Karpas-422 (cell line): ENCODE results near the gene BSND. TPM values are rescaled to one million over a fixed set of nuclear protein-coding genes. Genes with fewer than 3 reads are reported as not detected.

Experiments used
- DNase-seq: peaks from one replicate; pipeline ENCODE4 v3.0.0-alpha.2; 2015
- H2AFZ ChIP-seq: fragments of 200-600 bp; sonication (generic); 2 replicates; pipeline ENCODE4 v1.6.1; 2014; ENCODE audit warnings: antibody characterized with exemption, low read length, mixed read lengths
- H3K27ac ChIP-seq: fragments of 200-600 bp; sonication (generic); 2 replicates; pipeline ENCODE4 v1.5.1; 2014; ENCODE audit warnings: mild to moderate bottlenecking, low read length, moderate library complexity
- H3K27me3 ChIP-seq: fragments of 200-600 bp; sonication (generic); 2 replicates; pipeline ENCODE4 v1.6.1; 2014; ENCODE audit warnings: low read length, mixed read lengths
- H3K36me3 ChIP-seq: fragments of 200-600 bp; sonication (generic); 2 replicates; pipeline ENCODE4 v1.6.1; 2014; ENCODE audit warnings: low read length, mixed read lengths; ENCODE audit not compliant: insufficient read depth
- H3K4me1 ChIP-seq: fragments of 200-600 bp; sonication (generic); 2 replicates; pipeline ENCODE4 v1.6.1; 2014; ENCODE audit warnings: mild to moderate bottlenecking, low read length, mixed read lengths
- H3K4me2 ChIP-seq: fragments of 200-600 bp; sonication (generic); 2 replicates; pipeline ENCODE4 v1.6.1; 2014; ENCODE audit warnings: low read length, low read depth, mild to moderate bottlenecking; ENCODE audit not compliant: poor library complexity, severe bottlenecking
- H3K4me3 ChIP-seq: fragments of 200-600 bp; sonication (generic); 2 replicates; pipeline ENCODE4 v1.5.1; 2014; ENCODE audit warnings: mild to moderate bottlenecking, antibody characterized with exemption, low read length, mixed read lengths
- H3K79me2 ChIP-seq: fragments of 200-600 bp; sonication (generic); 2 replicates; pipeline ENCODE4 v1.6.1; 2014; ENCODE audit warnings: mild to moderate bottlenecking, low read length, mixed read lengths
- H3K9ac ChIP-seq: fragments of 200-600 bp; sonication (generic); 2 replicates; pipeline ENCODE4 v1.6.0; 2014; ENCODE audit warnings: low read length
- H3K9me2 ChIP-seq: fragments of 200-600 bp; sonication (generic), shearing (Covaris generic); replicated peaks from 2 replicates; pipeline ENCODE4 v1.6.0; 2014; ENCODE audit warnings: mild to moderate bottlenecking, low read length, moderate library complexity; ENCODE audit not compliant: insufficient read depth
- H3K9me3 ChIP-seq: fragments of 300-700, 200-600 bp; sonication (generic); 2 replicates; pipeline ENCODE4 v1.6.1; 2014; ENCODE audit warnings: low read length, mixed read lengths
- H4K20me1 ChIP-seq: fragments of 200-600 bp; sonication (generic); 2 replicates; pipeline ENCODE4 v1.6.1; 2014; ENCODE audit warnings: mild to moderate bottlenecking, antibody characterized with exemption, low read length, low read depth; ENCODE audit not compliant: insufficient read depth
- total RNA-seq: library from RNA; depleted of rRNA; stranded (reverse); fragments of >200 nt; shearing (Covaris generic); gene quantifications from 2 replicates; pipeline ENCODE4 v1.2.3, GENCODE V29; 2014; ENCODE audit warnings: low replicate concordance

BSND gene
- total RNA-seq, 1 experiment from 2014 or later = not detected

- Histone ChIP-seq H3K9me3 (no peaks in the 10 kb centered on the region), H3K4me1 (no peaks in the 10 kb centered on the region), H3K4me3 (no peak overlapping the region), H3K9ac (no peak overlapping the region), H4K20me1 (no peaks in the 10 kb centered on the region), H3K27me3 (no peaks in the 10 kb centered on the region), H3K4me2 (no peak overlapping the region), H2AFZ (no peak overlapping the region), H3K79me2 (no peaks in the 10 kb centered on the region), H3K36me3 (no peaks in the 10 kb centered on the region), H3K27ac (no peak overlapping the region), H3K9me2 (no peaks in the 10 kb centered on the region)
- DNase-seq = no peak
Observed at GRCh38 chr1:55046871-55047270, 48.1 kb downstream of the BSND start.

- H3K27me3 ChIP-seq = no peaks in the 10 kb centered on the region
- no peak overlapping the region for H3K4me2 ChIP-seq
- no peak overlapping the region for H2AFZ ChIP-seq
- H3K9me2 ChIP-seq = no peaks in the 10 kb centered on the region
- H3K79me2 ChIP-seq = no peaks in the 10 kb centered on the region
- no peak overlapping the region for H3K27ac ChIP-seq
- H3K4me3 ChIP-seq = no peak overlapping the region
- no peak for DNase-seq
- H4K20me1 ChIP-seq = no peaks in the 10 kb centered on the region
- no peak overlapping the region for H3K9ac ChIP-seq
- no peaks in the 10 kb centered on the region for H3K4me1 ChIP-seq
- no peaks in the 10 kb centered on the region for H3K36me3 ChIP-seq
- no peaks in the 10 kb centered on the region for H3K9me3 ChIP-seq
Observed at GRCh38 chr1:55047611-55048010, 48.9 kb downstream of the BSND start.

GRCh38 chr1:55048453-55049270 is 49.9 kb downstream of the BSND start:
- Histone ChIP-seq H3K36me3 (no peaks in the 10 kb centered on the region), H3K4me1 (no peaks in the 10 kb centered on the region), H3K4me2 (no peak overlapping the region), H3K79me2 (no peaks in the 10 kb centered on the region), H3K27ac (no peak overlapping the region), H3K9ac (no peak overlapping the region), H3K4me3 (no peak overlapping the region), H3K27me3 (no peaks in the 10 kb centered on the region), H2AFZ (no peak overlapping the region), H3K9me2 (no peaks in the 10 kb centered on the region), H3K9me3 (no peaks in the 10 kb centered on the region), H4K20me1 (no peaks in the 10 kb centered on the region)
- no peak for DNase-seq

DNA sequence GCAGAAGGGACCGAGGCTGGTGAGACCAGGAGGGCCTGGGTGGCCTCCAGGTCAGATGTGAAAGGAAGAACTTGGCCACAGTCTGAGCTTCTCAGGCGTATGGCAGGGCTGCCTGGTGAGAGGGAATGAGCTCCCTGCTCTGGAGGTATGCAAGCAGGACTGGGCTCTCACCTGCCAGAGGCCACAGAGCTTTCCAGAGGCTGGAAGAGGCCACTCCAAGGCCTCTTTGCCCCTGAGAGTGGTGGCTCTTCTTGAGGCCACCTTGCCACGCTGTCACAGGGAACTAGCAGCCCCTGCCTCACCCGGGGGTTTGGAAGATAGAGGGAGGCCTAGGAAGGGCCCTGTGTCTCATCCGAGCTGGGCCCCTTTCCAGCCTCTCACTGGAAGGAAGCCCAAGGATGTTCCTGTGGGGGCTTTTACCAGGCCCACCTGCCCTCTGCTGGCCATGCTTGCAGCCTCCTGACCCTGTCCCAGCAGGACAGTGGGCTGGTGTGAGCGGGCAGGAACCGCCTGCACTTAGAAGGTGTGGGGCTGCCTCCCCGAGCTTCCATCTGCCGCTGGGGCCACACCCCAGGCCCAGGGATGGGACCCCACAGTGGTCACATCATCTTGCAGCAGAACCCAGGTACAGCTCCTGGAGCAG is 50.7 kb downstream of the BSND start:
- H3K9me2 ChIP-seq = no peaks in the 10 kb centered on the region
- H2AFZ ChIP-seq = no peak overlapping the region
- no peaks in the 10 kb centered on the region for H3K27me3 ChIP-seq
- DNase-seq = no peak
- H3K4me3 ChIP-seq = no peak overlapping the region
- H3K27ac ChIP-seq = no peak overlapping the region
- no peaks in the 10 kb centered on the region for H3K79me2 ChIP-seq
- H3K9me3 ChIP-seq = no peaks in the 10 kb centered on the region
- no peaks in the 10 kb centered on the region for H3K4me1 ChIP-seq
- no peaks in the 10 kb centered on the region for H4K20me1 ChIP-seq
- no peak overlapping the region for H3K4me2 ChIP-seq
- no peaks in the 10 kb centered on the region for H3K36me3 ChIP-seq
- H3K9ac ChIP-seq = no peak overlapping the region

GRCh38 chr1:55049914-55050278 is 51.2 kb downstream of the BSND start:
- H3K9ac ChIP-seq = no peak overlapping the region
- H3K4me2 ChIP-seq = no peak overlapping the region
- no peaks in the 10 kb centered on the region for H3K9me3 ChIP-seq
- no peak overlapping the region for H2AFZ ChIP-seq
- H3K9me2 ChIP-seq = no peaks in the 10 kb centered on the region
- DNase-seq = no peak
- no peak overlapping the region for H3K4me3 ChIP-seq
- H3K27me3 ChIP-seq = no peaks in the 10 kb centered on the region
- H4K20me1 ChIP-seq = no peaks in the 10 kb centered on the region
- no peaks in the 10 kb centered on the region for H3K79me2 ChIP-seq
- H3K36me3 ChIP-seq = no peaks in the 10 kb centered on the region
- H3K4me1 ChIP-seq = no peaks in the 10 kb centered on the region
- no peak overlapping the region for H3K27ac ChIP-seq

DNA sequence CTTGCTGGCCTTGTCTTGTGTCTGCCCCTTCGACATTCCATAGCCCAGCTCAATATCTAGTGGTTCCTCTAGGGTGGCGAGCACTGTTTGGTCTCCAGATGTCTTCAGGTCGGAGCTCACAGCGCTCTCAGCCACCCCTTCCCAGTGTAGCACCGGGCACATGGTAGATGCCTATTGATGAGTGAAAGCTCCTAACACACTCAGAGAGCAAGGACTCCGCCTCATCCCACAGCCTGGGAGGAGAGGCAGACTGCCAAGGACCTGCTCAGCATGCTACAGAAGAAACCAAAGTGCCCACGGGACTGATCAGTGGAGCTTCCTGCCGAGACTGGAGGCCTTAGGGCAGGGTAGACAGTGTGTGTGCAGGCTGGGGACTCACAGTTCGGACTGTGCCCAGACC is 51.5 kb downstream of the BSND start:
- no peak overlapping the region for H3K4me2 ChIP-seq
- DNase-seq = no peak
- no peaks in the 10 kb centered on the region for H3K79me2 ChIP-seq
- H2AFZ ChIP-seq = no peak overlapping the region
- H3K9me2 ChIP-seq = no peaks in the 10 kb centered on the region
- no peaks in the 10 kb centered on the region for H3K4me1 ChIP-seq
- H3K27me3 ChIP-seq = no peaks in the 10 kb centered on the region
- H3K27ac ChIP-seq = no peak overlapping the region
- no peak overlapping the region for H3K4me3 ChIP-seq
- no peaks in the 10 kb centered on the region for H3K36me3 ChIP-seq
- no peak overlapping the region for H3K9ac ChIP-seq
- H3K9me3 ChIP-seq = no peaks in the 10 kb centered on the region
- no peaks in the 10 kb centered on the region for H4K20me1 ChIP-seq

- Histone ChIP-seq H3K4me1 (no peaks in the 10 kb centered on the region), H3K9ac (no peak overlapping the region), H3K36me3 (no peaks in the 10 kb centered on the region), H3K4me2 (no peak overlapping the region), H3K27me3 (no peaks in the 10 kb centered on the region), H3K4me3 (no peak overlapping the region), H3K9me3 (no peaks in the 10 kb centered on the region), H2AFZ (no peak overlapping the region), H4K20me1 (no peaks in the 10 kb centered on the region), H3K27ac (no peak overlapping the region), H3K79me2 (no peaks in the 10 kb centered on the region), H3K9me2 (no peaks in the 10 kb centered on the region)
- DNase-seq = no peak
Observed at GRCh38 chr1:55051169-55051568, 52.4 kb downstream of the BSND start.

- DNase-seq = no peak
- Histone ChIP-seq H3K27ac (no peak overlapping the region), H3K9me3 (no peaks in the 10 kb centered on the region), H3K9me2 (no peaks in the 10 kb centered on the region), H4K20me1 (no peaks in the 10 kb centered on the region), H3K4me2 (no peak overlapping the region), H3K36me3 (no peaks in the 10 kb centered on the region), H3K9ac (no peak overlapping the region), H3K4me1 (no peaks in the 10 kb centered on the region), H2AFZ (no peak overlapping the region), H3K4me3 (no peak overlapping the region), H3K79me2 (no peaks in the 10 kb centered on the region), H3K27me3 (no peaks in the 10 kb centered on the region)
Observed at GRCh38 chr1:55051621-55052020, 52.9 kb downstream of the BSND start.
